HEK293 (cell line): ENCODE results near the gene B4GALT3.
"Not testable (repeated sequence)": the region's sequence is repeated elsewhere in the genome, so short reads cannot be mapped to it uniquely, and the experiment has no call there.

Experiments used
- CTCF ChIA-PET: fragments of 350-600 bp; formaldehyde crosslinking; extraction: SDS; loops from one replicate; lab custom pipeline; 2021; ENCODE audit warnings: antibody characterized with exemption; lab: Yijun Ruan, JAX
- POLR2A ChIA-PET: fragments of 300-600 bp; formaldehyde crosslinking; extraction: SDS; loops from one replicate; lab custom pipeline; 2020; ENCODE audit warnings: antibody characterized with exemption, inconsistent platforms; lab: Yijun Ruan, JAX
- H3K27ac ChIP-seq: fragments of 200-500 bp; sonication (Bioruptor generic); 2 replicates; pipeline ENCODE4 v1.5.1; 2014; ENCODE audit warnings: low read depth, low read length, control low read depth, inconsistent platforms; ENCODE audit errors: extremely low read depth
- H3K36me3 ChIP-seq, 2 experiments: fragments of 200-500 bp in 1 of 2; sonication (Bioruptor generic) in 1 of 2; 1 replicate in 1 of 2; 2 replicates in 1 of 2; pipeline ENCODE4 v1.5.1; 2014 to 2017; ENCODE audit warnings: inconsistent platforms in 2 of 2, low read length in 2 of 2; ENCODE audit not compliant: control insufficient read depth in 2 of 2, insufficient read depth in 1 of 2
- H3K4me1 ChIP-seq: fragments of 200-500 bp; sonication (Bioruptor generic); 2 replicates; pipeline ENCODE4 v1.5.1; 2014; ENCODE audit warnings: mild to moderate bottlenecking, low read length, inconsistent platforms; ENCODE audit not compliant: control insufficient read depth, insufficient read depth
- H3K4me3 ChIP-seq: 2 replicates; pipeline ENCODE4 v1.5.1; 2011; ENCODE audit warnings: low read depth, mild to moderate bottlenecking, control low read depth, low read length, moderate library complexity
- H3K9me3 ChIP-seq: fragments of 200-500 bp; sonication (Bioruptor generic); 2 replicates; pipeline ENCODE4 v1.5.1; 2014; ENCODE audit warnings: low read depth, low read length, inconsistent platforms; ENCODE audit not compliant: control insufficient read depth, insufficient read depth
- BCL6B ChIP-seq: fragments of 450-650 bp; formaldehyde crosslinking; IDR thresholded peaks from 2 replicates; pipeline ENCODE4 v1.5.1; 2017; ENCODE audit warnings: missing biosample characterization, missing genetic modification characterization
- IKZF3 ChIP-seq: fragments of 450-650 bp; IDR thresholded peaks from 2 replicates; pipeline ENCODE4 v1.5.0; 2018; ENCODE audit warnings: missing biosample characterization, mild to moderate bottlenecking, missing genetic modification characterization, moderate library complexity
- KLF17 ChIP-seq: fragments of 450-650 bp; formaldehyde crosslinking; IDR thresholded peaks from 2 replicates; pipeline ENCODE4 v1.5.1; 2016; ENCODE audit warnings: missing biosample characterization, missing genetic modification characterization
- SCRT2 ChIP-seq: fragments of 450-650 bp; formaldehyde crosslinking; IDR thresholded peaks from 2 replicates; pipeline ENCODE4 v1.5.1; 2016; ENCODE audit warnings: missing biosample characterization, missing genetic modification characterization
- ZBTB21 ChIP-seq: fragments of 450-650 bp; formaldehyde crosslinking; IDR thresholded peaks from 2 replicates; pipeline ENCODE4 v1.5.1; 2017; ENCODE audit warnings: missing biosample characterization, missing genetic modification characterization
- ZNF157 ChIP-seq: fragments of 450-650 bp; formaldehyde crosslinking; IDR thresholded peaks from 2 replicates; pipeline ENCODE4 v1.5.1; 2016; ENCODE audit warnings: missing biosample characterization, missing genetic modification characterization
- ZNF184 ChIP-seq: fragments of 450-650 bp; IDR thresholded peaks from 2 replicates; pipeline ENCODE4 v1.5.1; 2018; ENCODE audit warnings: missing biosample characterization, mild to moderate bottlenecking, missing genetic modification characterization
- ZNF248 ChIP-seq: fragments of 450-650 bp; formaldehyde crosslinking; IDR thresholded peaks from 2 replicates; pipeline ENCODE4 v1.5.1; 2017; ENCODE audit warnings: missing biosample characterization, missing genetic modification characterization
- ZNF274 ChIP-seq, 2 experiments: fragments of 200-500 bp in 1 of 2; fragments of 450-650 bp in 1 of 2; sonication (Bioruptor generic) in 1 of 2; formaldehyde crosslinking in 1 of 2; IDR thresholded peaks; 2 replicates each; pipeline versions ENCODE4 v1.5.1 to v1.6.1; 2014 to 2016; ENCODE audit warnings: borderline replicate concordance in 1 of 2, inconsistent platforms in 1 of 2, low read length in 1 of 2, missing biosample characterization in 1 of 2, missing genetic modification characterization in 1 of 2
- ZNF513 ChIP-seq: fragments of 450-650 bp; IDR thresholded peaks from 2 replicates; pipeline ENCODE4 v1.5.1; 2018; ENCODE audit warnings: missing biosample characterization, missing genetic modification characterization
- ZNF514 ChIP-seq: fragments of 450-650 bp; formaldehyde crosslinking; IDR thresholded peaks from 2 replicates; pipeline ENCODE4 v1.5.1; 2016; ENCODE audit warnings: missing biosample characterization, missing genetic modification characterization
- ZNF548 ChIP-seq: fragments of 450-650 bp; formaldehyde crosslinking; IDR thresholded peaks from 2 replicates; pipeline ENCODE4 v1.5.1; 2016; ENCODE audit warnings: missing biosample characterization, missing genetic modification characterization
- ZNF596 ChIP-seq: fragments of 450-650 bp; IDR thresholded peaks from 2 replicates; pipeline ENCODE4 v1.5.0; 2018; ENCODE audit warnings: missing biosample characterization, mild to moderate bottlenecking, missing genetic modification characterization, moderate library complexity
- ZNF677 ChIP-seq: fragments of 450-650 bp; IDR thresholded peaks from 2 replicates; pipeline ENCODE4 v1.5.0; 2018; ENCODE audit warnings: missing biosample characterization, mild to moderate bottlenecking, missing genetic modification characterization, moderate library complexity
- ZSCAN16 ChIP-seq: fragments of 450-650 bp; formaldehyde crosslinking; IDR thresholded peaks from 2 replicates; pipeline ENCODE4 v1.5.1; 2016; ENCODE audit warnings: missing biosample characterization, missing genetic modification characterization
- ZSCAN5A ChIP-seq: fragments of 450-650 bp; formaldehyde crosslinking; IDR thresholded peaks from 2 replicates; pipeline ENCODE4 v1.5.1; 2016; ENCODE audit warnings: missing biosample characterization, missing genetic modification characterization

The B4GALT3 gene

GRCh38 chr1:161225534-161226319 is 48.4 kb upstream of the B4GALT3 start, which contains the start of gene TOMM40L (continued):
- TF ChIP-seq ZNF513 (no peak), ZNF677 (tag by site-specific recombination) (no peak), SCRT2 (tag by site-specific recombination) (peak; percentile 47), ZNF157 (tag by site-specific recombination) (no peak), ZSCAN5A (no peak), BCL6B (tag by site-specific recombination) (no peak), ZBTB21 (peak; percentile 43; the same call in 1 of the 2 replicates), KLF17 (tag by site-specific recombination) (no peak; the same call in 1 of the 2 replicates), IKZF3 (peak; percentile 76)

- Histone ChIP-seq H3K4me1 (peaks cover 4% of the 10 kb centered on the region; the same call in 1 of the 2 replicates), H3K4me3 (no peak overlapping the region), H3K9me3 (no peaks in the 10 kb centered on the region), H3K36me3 (peaks cover 0 to 23% of the 10 kb centered on the region in 2 experiments; a peak in 1 of 3 replicates), H3K27ac (no peak overlapping the region)
- ChIA-PET CTCF (interaction anchor here (0.8 to 9.7 kb wide), 22 partner anchors 9 to 167 kb away, joined by 3 to 146 read pairs (median 10); partner anchors contain the start of genes FCER1G, NDUFS2, NR1I3 and PCP4L1), POLR2A (interaction anchor here (0.6 to 1.7 kb wide), 14 partner anchors 9 to 204 kb away, joined by 3 to 22 read pairs (median 7); partner anchors contain the start of genes ADAMTS4, B4GALT3, DEDD and F11R)
- TF ChIP-seq ZNF184 (tag by site-specific recombination) (no peak), ZNF596 (tag by site-specific recombination) (0 out of 2 replicates have a peak, but pooled peaks have one; percentile 22), ZNF548 (tag by site-specific recombination) (no peak), ZNF514 (tag by site-specific recombination) (no peak), ZNF248 (tag by site-specific recombination) (no peak), ZNF274 (IDR thresholded peaks at IDR 0.05; ENCODE audit: low read length) (no peak), ZNF274 (tag by site-specific recombination; IDR thresholded peaks at IDR 0.05; ENCODE audit: borderline replicate concordance) (no peak), ZSCAN16 (no peak)
These were observed 47.8 kb upstream of the B4GALT3 start for GRCh38 chr1:161225178-161225533.

- CTCF ChIA-PET, result interaction anchor here (0.9 to 9.7 kb wide), 7 partner anchors 11 to 158 kb away, joined by 4 to 146 read pairs (median 32); partner anchors contain the start of gene NDUFS2
- H3K36me3 ChIP-seq, result peaks cover 0 to 19% of the 10 kb centered on the region in 2 experiments; a peak in 1 of 3 replicates
- H3K9me3 ChIP-seq, H3K4me1 ChIP-seq, H3K4me3 ChIP-seq, H3K27ac ChIP-seq: not testable (repeated sequence)
- POLR2A ChIA-PET, result interaction anchor here (1.4 to 1.7 kb wide), 2 partner anchors 22 to 26 kb away, joined by 7 to 22 read pairs; partner anchors contain the start of genes ADAMTS4 and NDUFS2
These were observed 47.4 kb upstream of the B4GALT3 start for GRCh38 chr1:161224695-161225087.
